ENCODE results near the gene ZDHHC18. TPM values are rescaled to one million over a fixed set of nuclear protein-coding genes. Genes with fewer than 3 reads are reported as not detected.

The ZDHHC18 gene
- polyA plus RNA-seq, 1 experiment = 20.4 TPM

GRCh38 chr1:26848499-26848898 lies 22.0 kb downstream of the ZDHHC18 start:
- Histone ChIP-seq H3K9me3 (ENCODE audit: control insufficient read depth, insufficient read depth, low read length) (no peaks in the 10 kb centered on the region), H3K4me3 (ENCODE audit: low read depth, low read length) (no peak overlapping the region), H3K27me3 (ENCODE audit: control insufficient read depth, insufficient read depth, low read length) (no peaks in the 10 kb centered on the region), H3K27ac (ENCODE audit: low read depth, low read length) (peak overlapping the region; percentile 87)
- no peak for TF ChIP-seq CTCF (IDR thresholded peaks at IDR 0.05; ENCODE audit: low read depth, low read length)
- POLR2A ChIA-PET = interaction anchor here (0.6 to 2.3 kb wide), 4 partner anchors 9 to 52 kb away, joined by 3 to 28 read pairs (median 5); partner anchors contain the start of gene GPATCH3
- DNase-seq (ENCODE audit: low read depth, low spot score) = no peak
- CTCF ChIA-PET = interaction anchor here (0.5 to 1.1 kb wide), 2 partner anchors 39 to 155 kb away, joined by 3 to 5 read pairs; no protein-coding TSS in a partner anchor

- DNase-seq (ENCODE audit: low read depth, low spot score) = no peak
- Histone ChIP-seq H3K4me3 (ENCODE audit: low read depth, low read length) (no peak overlapping the region), H3K27me3 (ENCODE audit: control insufficient read depth, insufficient read depth, low read length) (no peaks in the 10 kb centered on the region), H3K9me3 (ENCODE audit: control insufficient read depth, insufficient read depth, low read length) (no peaks in the 10 kb centered on the region), H3K27ac (ENCODE audit: low read depth, low read length) (peak overlapping the region; percentile 87)
- CTCF ChIA-PET = interaction anchor here (1.1 to 1.7 kb wide), 3 partner anchors 9 to 38 kb away, joined by 4 to 6 read pairs (median 5); no protein-coding TSS in a partner anchor
- POLR2A ChIA-PET = interaction anchor here (1.0 to 2.3 kb wide), 3 partner anchors 10 to 51 kb away, joined by 3 to 28 read pairs (median 5); partner anchors contain the start of gene GPATCH3
- no peak for TF ChIP-seq CTCF (IDR thresholded peaks at IDR 0.05; ENCODE audit: low read depth, low read length)
Observed at GRCh38 chr1:26848941-26849774, 22.7 kb downstream of the ZDHHC18 start.

- Histone ChIP-seq H3K4me3 (ENCODE audit: low read depth, low read length) (no peak overlapping the region), H3K9me3 (ENCODE audit: control insufficient read depth, insufficient read depth, low read length) (no peaks in the 10 kb centered on the region), H3K27ac (ENCODE audit: low read depth, low read length) (no peak overlapping the region), H3K27me3 (ENCODE audit: control insufficient read depth, insufficient read depth, low read length) (no peaks in the 10 kb centered on the region)
- TF ChIP-seq CTCF (IDR thresholded peaks at IDR 0.05; ENCODE audit: low read depth, low read length) = peak; percentile 6; the same call in 1 of the 2 replicates
- ChIA-PET CTCF (interaction anchor here (0.7 kb wide), 1 partner anchor 8 kb away, joined by 5 read pairs; no protein-coding TSS in a partner anchor), POLR2A (no interaction called here)
- DNase-seq (ENCODE audit: low read depth, low spot score) = no peak
Observed at GRCh38 chr1:26851106-26851684, 24.7 kb downstream of the ZDHHC18 start.

- Histone ChIP-seq H3K4me3 (ENCODE audit: low read depth, low read length) (no peak overlapping the region), H3K27me3 (ENCODE audit: control insufficient read depth, insufficient read depth, low read length) (no peaks in the 10 kb centered on the region), H3K9me3 (ENCODE audit: control insufficient read depth, insufficient read depth, low read length) (no peaks in the 10 kb centered on the region), H3K27ac (ENCODE audit: low read depth, low read length) (no peak overlapping the region)
- CTCF ChIA-PET = no interaction called here
- POLR2A ChIA-PET = no interaction called here
- TF ChIP-seq CTCF (IDR thresholded peaks at IDR 0.05; ENCODE audit: low read depth, low read length) = no peak
- no peak for DNase-seq (ENCODE audit: low read depth, low spot score)
Observed at GRCh38 chr1:26852701-26853100, 26.2 kb downstream of the ZDHHC18 start.

GRCh38 chr1:26853156-26853555 lies 26.7 kb downstream of the ZDHHC18 start:
- ChIA-PET POLR2A (no interaction called here), CTCF (no interaction called here)
- peak; percentile 89 for TF ChIP-seq CTCF (IDR thresholded peaks at IDR 0.05; ENCODE audit: low read depth, low read length)
- no peaks in the 10 kb centered on the region for H3K27me3 ChIP-seq (ENCODE audit: control insufficient read depth, insufficient read depth, low read length)
- no peak overlapping the region for H3K4me3 ChIP-seq (ENCODE audit: low read depth, low read length)
- DNase-seq (ENCODE audit: low read depth, low spot score) = no peak
- H3K9me3 ChIP-seq (ENCODE audit: control insufficient read depth, insufficient read depth, low read length) = no peaks in the 10 kb centered on the region
- no peak overlapping the region for H3K27ac ChIP-seq (ENCODE audit: low read depth, low read length)

Data from AG04450 (cell line).